GM20000 (cell line): ENCODE results near the gene ARHGAP32.

Experiments
- DNase-seq: peaks from one replicate; pipeline ENCODE4 v3.0.0; 2012; ENCODE audit warnings: low spot score
- CTCF ChIP-seq: IDR thresholded peaks from 2 replicates; pipeline ENCODE4 v1.5.1; 2012; ENCODE audit warnings: mild to moderate bottlenecking, control low read depth; ENCODE audit errors: extremely low read depth, missing control alignments

Gene ARHGAP32

GRCh38 chr11:128939591-128939990 is 252.5 kb downstream of the ARHGAP32 start:
- DNase-seq: no peak
- TF ChIP-seq CTCF: no peak

- TF ChIP-seq CTCF: no peak
- DNase-seq: no peak
Observed at GRCh38 chr11:128938156-128938885, 253.8 kb downstream of the ARHGAP32 start.

- TF ChIP-seq CTCF: no peak
- no peak for DNase-seq
Observed at GRCh38 chr11:128937480-128937879, 254.6 kb downstream of the ARHGAP32 start.

GRCh38 chr11:128936606-128937251 is 255.4 kb downstream of the ARHGAP32 start:
- TF ChIP-seq CTCF: no peak
- no peak for DNase-seq

- DNase-seq: no peak
- TF ChIP-seq CTCF: no peak
Observed at GRCh38 chr11:128934926-128935325, 257.2 kb downstream of the ARHGAP32 start.

GRCh38 chr11:128934351-128934750 is 257.8 kb downstream of the ARHGAP32 start:
- no peak for TF ChIP-seq CTCF
- DNase-seq: no peak

GRCh38 chr11:128933481-128934178 is 258.5 kb downstream of the ARHGAP32 start:
- no peak for DNase-seq
- TF ChIP-seq CTCF: no peak
